ENCODE results near the gene XPO6. TPM values are rescaled to one million over a fixed set of nuclear protein-coding genes. Genes with fewer than 3 reads are reported as not detected.

XPO6 gene
- polyA plus RNA-seq, 1 of the 3 experiments (the other 2 are of a cell fraction), result 97.1 TPM

- H2AFZ ChIP-seq (ENCODE audit: low read depth), result no peak overlapping the region
- peaks cover 2 to 49% of the 10 kb centered on the region in 2 experiments; a peak in 3 of 4 replicates for H3K4me1 ChIP-seq (ENCODE audit: control insufficient read depth in 1 of 2, insufficient read depth in 2 of 2, low read depth in 1 of 2, low read length in 1 of 2)
- peaks cover 27% of the 10 kb centered on the region for H3F3A ChIP-seq (replicated peaks; ENCODE audit: insufficient read depth)
- H3K36me3 ChIP-seq (replicated peaks in 1 of 2; ENCODE audit: control insufficient read depth in 1 of 2, insufficient read depth in 2 of 2, low read length in 1 of 2), result peaks cover 0 to 5% of the 10 kb centered on the region in 2 experiments
- H3K27ac ChIP-seq (ENCODE audit: low read depth in 2 of 2, low read length in 1 of 2), result peak overlapping the region; percentile 48 to 56; a peak in 3 of 4 replicates
- ChIA-PET CTCF (no interaction called here), POLR2A (no interaction called here)
- H3K79me2 ChIP-seq (ENCODE audit: insufficient read depth), result peaks cover 94% of the 10 kb centered on the region
- TF ChIP-seq JUND (IDR thresholded peaks at IDR 0.05) (peak; percentile 34; the same call in 1 of the 2 replicates), TCF12 (IDR thresholded peaks at IDR 0.05) (peak; percentile 6; the same call in 1 of the 2 replicates), FOSL2 (IDR thresholded peaks at IDR 0.05; ENCODE audit: borderline replicate concordance, low read depth) (peak; percentile 43; the same call in 1 of the 2 replicates), POLR2AphosphoS5 (IDR thresholded peaks at IDR 0.05; ENCODE audit: low read depth, low read length) (no peak), EP300 (IDR thresholded peaks at IDR 0.05; ENCODE audit: borderline replicate concordance in 1 of 2, low read depth in 1 of 2, low read length in 1 of 2) (peak in 1 of 2 experiments; percentile 30; a peak in 1 of 4 replicates), SMC3 (IDR thresholded peaks at IDR 0.05; ENCODE audit: low read depth, low read length) (no peak), RFX5 (IDR thresholded peaks at IDR 0.05; ENCODE audit: low read length) (no peak), GABPA (IDR thresholded peaks at IDR 0.05; ENCODE audit: low read depth) (no peak), MXI1 (IDR thresholded peaks at IDR 0.05; ENCODE audit: low read depth, low read length) (no peak), TEAD4 (IDR thresholded peaks at IDR 0.05; ENCODE audit: borderline replicate concordance, insufficient read depth) (peak; percentile 33; the same call in 1 of the 2 replicates)
- TF ChIP-seq, protein P1, sequence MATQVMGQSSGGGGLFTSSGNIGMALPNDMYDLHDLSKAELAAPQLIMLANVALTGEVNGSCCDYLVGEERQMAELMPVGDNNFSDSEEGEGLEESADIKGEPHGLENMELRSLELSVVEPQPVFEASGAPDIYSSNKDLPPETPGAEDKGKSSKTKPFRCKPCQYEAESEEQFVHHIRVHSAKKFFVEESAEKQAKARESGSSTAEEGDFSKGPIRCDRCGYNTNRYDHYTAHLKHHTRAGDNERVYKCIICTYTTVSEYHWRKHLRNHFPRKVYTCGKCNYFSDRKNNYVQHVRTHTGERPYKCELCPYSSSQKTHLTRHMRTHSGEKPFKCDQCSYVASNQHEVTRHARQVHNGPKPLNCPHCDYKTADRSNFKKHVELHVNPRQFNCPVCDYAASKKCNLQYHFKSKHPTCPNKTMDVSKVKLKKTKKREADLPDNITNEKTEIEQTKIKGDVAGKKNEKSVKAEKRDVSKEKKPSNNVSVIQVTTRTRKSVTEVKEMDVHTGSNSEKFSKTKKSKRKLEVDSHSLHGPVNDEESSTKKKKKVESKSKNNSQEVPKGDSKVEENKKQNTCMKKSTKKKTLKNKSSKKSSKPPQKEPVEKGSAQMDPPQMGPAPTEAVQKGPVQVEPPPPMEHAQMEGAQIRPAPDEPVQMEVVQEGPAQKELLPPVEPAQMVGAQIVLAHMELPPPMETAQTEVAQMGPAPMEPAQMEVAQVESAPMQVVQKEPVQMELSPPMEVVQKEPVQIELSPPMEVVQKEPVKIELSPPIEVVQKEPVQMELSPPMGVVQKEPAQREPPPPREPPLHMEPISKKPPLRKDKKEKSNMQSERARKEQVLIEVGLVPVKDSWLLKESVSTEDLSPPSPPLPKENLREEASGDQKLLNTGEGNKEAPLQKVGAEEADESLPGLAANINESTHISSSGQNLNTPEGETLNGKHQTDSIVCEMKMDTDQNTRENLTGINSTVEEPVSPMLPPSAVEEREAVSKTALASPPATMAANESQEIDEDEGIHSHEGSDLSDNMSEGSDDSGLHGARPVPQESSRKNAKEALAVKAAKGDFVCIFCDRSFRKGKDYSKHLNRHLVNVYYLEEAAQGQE (IDR thresholded peaks at IDR 0.05; ENCODE audit: low read depth, low read length), result no peak
- no peak overlapping the region for H3K4me3 ChIP-seq (ENCODE audit: low read depth in 2 of 2, low read length in 1 of 2)
- DNase-seq, result no peak
- H3K9me3 ChIP-seq, result no peaks in the 10 kb centered on the region
- H3K27me3 ChIP-seq (ENCODE audit: insufficient read depth), result no peaks in the 10 kb centered on the region
- peak overlapping the region; percentile 64 for H3K4me2 ChIP-seq
- peaks cover 59% of the 10 kb centered on the region for H4K20me1 ChIP-seq (ENCODE audit: insufficient read depth)
- 79% methylated on average over 14 of the region's 14 CpGs for WGBS (ENCODE audit: low lambda C conversion rate)
- H3K9me2 ChIP-seq, result no peaks in the 10 kb centered on the region
- no peak overlapping the region; the same call in 1 of the 2 replicates for H3K9ac ChIP-seq
Observed at GRCh38 chr16:28193530-28194423, 18.0 kb downstream of the XPO6 start.
